WTC11 (cell line): ENCODE results near the gene AUP1. TPM values are rescaled to one million over a fixed set of nuclear protein-coding genes. Genes with fewer than 3 reads are reported as not detected.

Experiments used
- ATAC-seq: fragments of 200-7000 bp; cut with Tn5 transposase; 2 replicates; pipeline ENCODE4 v1.10.0; 2021; ENCODE audit warnings: mild to moderate bottlenecking, moderate library complexity
- CTCF ChIA-PET: fragments of 300-600 bp; sonication (Branson Sonifier 250); formaldehyde crosslinking; loops from one replicate; lab custom pipeline; 2021; ENCODE audit warnings: antibody characterized with exemption; lab: Charles Lee
- POLR2A ChIA-PET: fragments of 350-600 bp; sonication (Branson Sonifier 250); formaldehyde crosslinking; loops from one replicate; lab custom pipeline; 2021; ENCODE audit warnings: antibody characterized with exemption; lab: Charles Lee
- DNase-seq: peaks from one replicate; pipeline ENCODE4 v3.0.0; 2021; ENCODE audit warnings: low spot score
- H3K27ac Mint-ChIP-seq: 2 replicates; pipeline ENCODE4 v1.8.0; 2021; ENCODE audit warnings: mixed read lengths
- H3K27me3 Mint-ChIP-seq: 2 replicates; pipeline ENCODE4 v1.8.0; 2021; ENCODE audit warnings: low read depth, mild to moderate bottlenecking, moderate library complexity, mixed read lengths
- H3K36me3 Mint-ChIP-seq: 2 replicates; pipeline ENCODE4 v1.8.0; 2021; ENCODE audit warnings: mixed read lengths
- H3K4me1 Mint-ChIP-seq: 2 replicates; pipeline ENCODE4 v1.8.0; 2022; ENCODE audit warnings: mixed read lengths
- H3K4me3 Mint-ChIP-seq: 2 replicates; pipeline ENCODE4 v1.8.0; 2021; ENCODE audit warnings: mild to moderate bottlenecking, moderate library complexity, mixed read lengths
- H3K9me3 Mint-ChIP-seq: 2 replicates; pipeline ENCODE4 v1.8.0; 2021; ENCODE audit warnings: mixed read lengths
- CREB1 ChIP-seq: sonication (generic); formaldehyde crosslinking; IDR thresholded peaks from 2 replicates; pipeline ENCODE4 v1.8.0; 2023; ENCODE audit warnings: mild to moderate bottlenecking, missing genetic modification reagents
- CREM ChIP-seq: sonication (generic); formaldehyde crosslinking; IDR thresholded peaks from 2 replicates; pipeline ENCODE4 v1.8.1; 2022; ENCODE audit warnings: mild to moderate bottlenecking, missing genetic modification reagents, moderate library complexity
- ESRRA ChIP-seq: sonication (generic); formaldehyde crosslinking; IDR thresholded peaks from 2 replicates; pipeline ENCODE4 v1.8.1; 2022; ENCODE audit warnings: mild to moderate bottlenecking, missing genetic modification reagents, borderline replicate concordance
- FOXJ3 ChIP-seq: sonication (generic); formaldehyde crosslinking; IDR thresholded peaks from 2 replicates; pipeline ENCODE4 v1.9.0; 2021; ENCODE audit warnings: missing genetic modification reagents, mild to moderate bottlenecking, borderline replicate concordance
- HMGA2 ChIP-seq: fragments of 250-450 bp; sonication (Bioruptor Pico); IDR thresholded peaks from 2 replicates; pipeline ENCODE4 v1.4.0; 2021; ENCODE audit warnings: mild to moderate bottlenecking, moderate library complexity
- IRF2 ChIP-seq: sonication (generic); formaldehyde crosslinking; IDR thresholded peaks from 2 replicates; pipeline ENCODE4 v1.8.0; 2022; ENCODE audit warnings: low read depth, missing genetic modification reagents, borderline replicate concordance
- JAZF1 ChIP-seq: fragments of 250-450 bp; sonication (Bioruptor Pico); IDR thresholded peaks from 2 replicates; pipeline ENCODE4 v1.9.0; 2021; ENCODE audit warnings: moderate library complexity, mild to moderate bottlenecking, inconsistent platforms
- JUN ChIP-seq: sonication (generic); formaldehyde crosslinking; IDR thresholded peaks from 2 replicates; pipeline ENCODE4 v1.8.0; 2023; ENCODE audit warnings: mild to moderate bottlenecking, missing genetic modification reagents
- NR3C1 ChIP-seq: sonication (generic); formaldehyde crosslinking; conservative IDR thresholded peaks from 2 replicates; pipeline ENCODE4 v1.8.1; 2023; ENCODE audit warnings: low read depth, mild to moderate bottlenecking, missing genetic modification reagents
- OVOL2 ChIP-seq: fragments of 250-450 bp; sonication (Bioruptor Pico); IDR thresholded peaks from 2 replicates; pipeline ENCODE4 v1.9.0; 2021; ENCODE audit warnings: mild to moderate bottlenecking, borderline replicate concordance
- SOX15 ChIP-seq: fragments of 250-450 bp; sonication (Bioruptor Pico); IDR thresholded peaks from 2 replicates; pipeline ENCODE4 v1.9.0; 2021; ENCODE audit warnings: mild to moderate bottlenecking
- TEAD1 ChIP-seq: sonication (generic); formaldehyde crosslinking; IDR thresholded peaks from 2 replicates; pipeline ENCODE4 v1.8.0; 2022; ENCODE audit warnings: mild to moderate bottlenecking, missing genetic modification reagents
- ZBTB21 ChIP-seq: sonication (generic); formaldehyde crosslinking; IDR thresholded peaks from 2 replicates; pipeline ENCODE4 v1.8.1; 2023; ENCODE audit warnings: mild to moderate bottlenecking, missing genetic modification reagents, borderline replicate concordance
- ZNF121 ChIP-seq: sonication (generic); formaldehyde crosslinking; IDR thresholded peaks from 2 replicates; pipeline ENCODE4 v1.8.0; 2023; ENCODE audit warnings: missing genetic modification reagents
- ZNF219 ChIP-seq: sonication (generic); formaldehyde crosslinking; IDR thresholded peaks from 2 replicates; pipeline ENCODE4 v1.8.0; 2023; ENCODE audit warnings: missing genetic modification reagents, mild to moderate bottlenecking, borderline replicate concordance
- ZNF232 ChIP-seq: sonication (generic); formaldehyde crosslinking; IDR thresholded peaks from 2 replicates; pipeline ENCODE4 v1.8.0; 2022; ENCODE audit warnings: mild to moderate bottlenecking, missing genetic modification reagents
- total RNA-seq: library from RNA; stranded (reverse); gene quantifications from 3 replicates; pipeline ENCODE4 v1.2.3, GENCODE V29; 2021
- TF ChIP-seq, protein P1 (sequence below): fragments of 250-450 bp; sonication (Bioruptor Pico); IDR thresholded peaks from 2 replicates; pipeline ENCODE4 v1.9.0; 2021; ENCODE audit warnings: mild to moderate bottlenecking
- TF ChIP-seq, protein P2 (sequence below): fragments of 250-450 bp; sonication (Bioruptor Pico); conservative IDR thresholded peaks from 2 replicates; pipeline ENCODE4 v1.9.0; 2021; ENCODE audit warnings: mild to moderate bottlenecking
- TF ChIP-seq, protein P3 (sequence below): sonication (generic); formaldehyde crosslinking; conservative IDR thresholded peaks from 2 replicates; pipeline ENCODE4 v1.8.1; 2023; ENCODE audit warnings: mild to moderate bottlenecking, low read depth, missing genetic modification reagents, moderate library complexity
- TF ChIP-seq, protein P4 (sequence below): sonication (generic); formaldehyde crosslinking; IDR thresholded peaks from 2 replicates; pipeline ENCODE4 v1.8.0; 2022; ENCODE audit warnings: mild to moderate bottlenecking, missing genetic modification reagents
- TF ChIP-seq, protein P5 (sequence below): sonication (generic); formaldehyde crosslinking; IDR thresholded peaks from 2 replicates; pipeline ENCODE4 v1.8.1; 2023; ENCODE audit warnings: mild to moderate bottlenecking, moderate library complexity, missing genetic modification reagents
- TF ChIP-seq, protein P6 (sequence below): fragments of 250-450 bp; sonication (Bioruptor Pico); IDR thresholded peaks from 2 replicates; pipeline ENCODE4 v2.1.2; 2022; ENCODE audit warnings: mild to moderate bottlenecking, moderate library complexity
- TF ChIP-seq, protein P7 (sequence below): sonication (generic); formaldehyde crosslinking; IDR thresholded peaks from 2 replicates; pipeline ENCODE4 v1.8.1; 2023; ENCODE audit warnings: mild to moderate bottlenecking, missing genetic modification reagents
- TF ChIP-seq, protein P8 (sequence below): sonication (generic); formaldehyde crosslinking; conservative IDR thresholded peaks from 2 replicates; pipeline ENCODE4 v1.8.1; 2022; ENCODE audit warnings: mild to moderate bottlenecking, missing genetic modification reagents

Gene AUP1
- total RNA-seq, 1 experiment from 2014 or later = 84.9 TPM

DNA sequence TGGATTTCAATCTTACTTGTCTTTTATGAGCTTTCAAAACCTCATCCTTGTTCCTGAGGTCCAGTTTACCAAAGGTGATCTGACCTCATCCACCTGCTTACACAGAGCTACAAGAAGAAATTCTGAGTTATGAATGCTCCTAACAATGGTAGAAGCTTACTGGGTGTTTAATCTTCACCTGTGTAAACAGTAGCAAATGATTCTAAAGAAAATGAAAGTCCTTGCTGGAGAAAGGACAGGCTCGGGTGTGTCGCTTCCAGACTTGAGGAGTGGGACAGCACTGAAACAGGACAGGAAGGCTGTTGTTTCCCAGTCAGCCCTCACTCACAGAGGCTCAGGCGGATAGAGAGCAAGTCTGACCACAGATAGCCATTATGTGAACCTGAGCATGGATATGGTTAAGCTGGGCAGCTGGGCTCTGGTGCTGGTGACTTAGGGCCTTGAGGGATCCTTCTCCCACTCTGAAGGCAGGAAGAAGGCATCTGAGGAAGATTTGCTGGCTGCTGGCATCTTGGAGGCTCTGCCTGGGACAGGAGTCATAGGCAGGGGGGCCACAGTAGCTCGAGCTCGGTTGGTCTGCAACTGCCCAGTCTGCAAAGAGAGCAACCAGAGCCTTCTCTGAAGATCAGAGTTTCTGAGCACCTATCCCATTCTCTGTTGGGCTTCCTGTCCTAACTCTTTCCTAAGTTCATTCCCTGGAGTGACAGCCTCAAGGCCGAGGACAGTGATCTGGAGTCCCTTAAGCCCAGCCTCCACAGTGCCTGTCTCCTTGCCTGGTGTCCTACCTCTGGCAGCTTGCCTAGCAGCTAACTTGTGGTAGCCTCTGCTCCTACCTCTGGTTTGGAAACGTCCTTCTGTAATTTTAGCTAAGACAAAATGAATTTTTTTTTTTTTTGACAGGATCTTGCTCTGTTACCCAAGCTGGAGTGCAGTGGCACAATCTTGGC lies 29.1 kb upstream of the AUP1 start:
- H3K9me3 Mint-ChIP-seq = no peaks in the 10 kb centered on the region
- peaks cover 15% of the 10 kb centered on the region for H3K4me1 Mint-ChIP-seq
- peaks cover 66% of the 10 kb centered on the region for H3K27me3 Mint-ChIP-seq
- POLR2A ChIA-PET = interaction anchor here (1.0 kb wide), 1 partner anchor 59 kb away, joined by 3 read pairs; the partner anchor contains the start of gene LBX2
- DNase-seq (no peak), ATAC-seq (no peak)
- H3K27ac Mint-ChIP-seq = no peak overlapping the region
- TF ChIP-seq JUN (CRISPR knock-in tag) = no peak
- TF ChIP-seq CREM (CRISPR knock-in tag) = no peak
- TF ChIP-seq ZNF219 (CRISPR knock-in tag) = no peak
- TF ChIP-seq, protein P1, sequence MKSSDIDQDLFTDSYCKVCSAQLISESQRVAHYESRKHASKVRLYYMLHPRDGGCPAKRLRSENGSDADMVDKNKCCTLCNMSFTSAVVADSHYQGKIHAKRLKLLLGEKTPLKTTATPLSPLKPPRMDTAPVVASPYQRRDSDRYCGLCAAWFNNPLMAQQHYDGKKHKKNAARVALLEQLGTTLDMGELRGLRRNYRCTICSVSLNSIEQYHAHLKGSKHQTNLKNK (CRISPR knock-in tag) = no peak
- TF ChIP-seq, protein P2, sequence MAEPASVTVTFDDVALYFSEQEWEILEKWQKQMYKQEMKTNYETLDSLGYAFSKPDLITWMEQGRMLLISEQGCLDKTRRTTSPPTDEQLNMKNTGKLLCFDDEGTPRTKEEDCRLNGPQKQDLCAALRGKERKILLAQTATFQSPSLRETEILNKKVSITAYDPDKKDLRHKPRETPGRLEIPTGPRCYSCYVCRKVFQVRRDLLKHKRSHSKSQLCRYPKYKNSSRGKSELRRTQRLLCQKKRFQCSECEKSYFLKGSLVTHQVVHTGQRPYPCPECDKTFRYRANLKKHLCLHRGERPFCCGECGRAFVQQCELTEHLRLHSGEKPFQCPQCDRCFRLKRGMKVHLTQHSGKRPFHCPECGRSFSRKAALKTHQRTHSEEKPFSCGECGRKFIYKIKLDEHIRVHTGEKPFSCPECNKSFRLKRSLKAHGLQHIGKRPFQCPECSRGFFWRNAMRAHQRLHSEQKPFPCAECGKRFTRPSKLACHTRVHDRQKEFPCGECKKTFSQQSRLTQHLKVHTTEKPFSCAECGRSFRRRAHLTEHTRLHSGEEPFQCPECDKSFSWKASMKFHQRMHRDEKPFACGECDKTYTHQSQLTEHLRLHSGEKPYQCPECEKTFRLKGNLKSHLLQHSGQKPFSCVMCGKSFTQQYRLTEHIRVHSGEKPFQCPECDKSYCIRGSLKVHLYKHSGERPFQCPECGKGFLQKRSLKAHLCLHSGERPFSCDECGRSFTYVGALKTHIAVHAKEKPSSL = no peak
- no peak for TF ChIP-seq SOX15 (CRISPR knock-in tag)
- no peak for TF ChIP-seq FOXJ3 (CRISPR knock-in tag)
- TF ChIP-seq, protein P3, sequence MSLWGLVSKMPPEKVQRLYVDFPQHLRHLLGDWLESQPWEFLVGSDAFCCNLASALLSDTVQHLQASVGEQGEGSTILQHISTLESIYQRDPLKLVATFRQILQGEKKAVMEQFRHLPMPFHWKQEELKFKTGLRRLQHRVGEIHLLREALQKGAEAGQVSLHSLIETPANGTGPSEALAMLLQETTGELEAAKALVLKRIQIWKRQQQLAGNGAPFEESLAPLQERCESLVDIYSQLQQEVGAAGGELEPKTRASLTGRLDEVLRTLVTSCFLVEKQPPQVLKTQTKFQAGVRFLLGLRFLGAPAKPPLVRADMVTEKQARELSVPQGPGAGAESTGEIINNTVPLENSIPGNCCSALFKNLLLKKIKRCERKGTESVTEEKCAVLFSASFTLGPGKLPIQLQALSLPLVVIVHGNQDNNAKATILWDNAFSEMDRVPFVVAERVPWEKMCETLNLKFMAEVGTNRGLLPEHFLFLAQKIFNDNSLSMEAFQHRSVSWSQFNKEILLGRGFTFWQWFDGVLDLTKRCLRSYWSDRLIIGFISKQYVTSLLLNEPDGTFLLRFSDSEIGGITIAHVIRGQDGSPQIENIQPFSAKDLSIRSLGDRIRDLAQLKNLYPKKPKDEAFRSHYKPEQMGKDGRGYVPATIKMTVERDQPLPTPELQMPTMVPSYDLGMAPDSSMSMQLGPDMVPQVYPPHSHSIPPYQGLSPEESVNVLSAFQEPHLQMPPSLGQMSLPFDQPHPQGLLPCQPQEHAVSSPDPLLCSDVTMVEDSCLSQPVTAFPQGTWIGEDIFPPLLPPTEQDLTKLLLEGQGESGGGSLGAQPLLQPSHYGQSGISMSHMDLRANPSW = no peak
- TF ChIP-seq ESRRA (CRISPR knock-in tag) = no peak
- H3K4me3 Mint-ChIP-seq = no peak overlapping the region
- no peaks in the 10 kb centered on the region for H3K36me3 Mint-ChIP-seq
- CTCF ChIA-PET = interaction anchor here (0.6 kb wide), 1 partner anchor 13 kb away, joined by 3 read pairs; no protein-coding TSS in a partner anchor

DNA sequence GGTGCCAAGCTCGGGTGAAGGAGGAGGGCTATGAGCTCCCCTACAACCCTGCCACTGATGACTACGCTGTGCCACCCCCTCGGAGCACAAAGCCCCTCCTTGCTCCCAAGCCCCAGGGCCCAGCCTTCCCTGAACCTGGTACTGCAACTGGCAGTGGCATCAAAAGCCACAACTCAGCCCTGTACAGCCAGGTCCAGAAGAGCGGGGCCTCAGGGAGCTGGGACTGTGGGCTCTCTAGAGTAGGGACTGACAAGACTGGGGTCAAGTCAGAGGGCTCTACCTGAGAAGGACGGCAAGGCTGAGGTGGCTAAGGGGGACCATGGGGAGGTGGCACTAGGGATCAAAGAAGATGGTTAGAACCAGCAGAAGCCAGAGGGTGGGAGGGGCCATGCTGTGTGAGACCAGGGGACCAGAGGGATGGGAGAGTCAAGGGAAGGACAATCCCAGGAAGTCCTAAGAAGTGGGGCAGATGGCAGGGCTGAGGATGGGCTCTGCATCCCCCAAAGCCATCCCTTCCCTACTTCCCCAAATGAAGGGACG lies 27.4 kb upstream of the AUP1 start:
- CTCF ChIA-PET = no interaction called here
- H3K9me3 Mint-ChIP-seq = no peaks in the 10 kb centered on the region
- ATAC-seq (no peak), DNase-seq (no peak)
- no peak overlapping the region for H3K27ac Mint-ChIP-seq
- peaks cover 64% of the 10 kb centered on the region for H3K27me3 Mint-ChIP-seq
- no peak overlapping the region for H3K4me3 Mint-ChIP-seq
- POLR2A ChIA-PET = no interaction called here
- TF ChIP-seq ZNF232 = no peak
- TF ChIP-seq JAZF1 = no peak
- TF ChIP-seq, protein P4, sequence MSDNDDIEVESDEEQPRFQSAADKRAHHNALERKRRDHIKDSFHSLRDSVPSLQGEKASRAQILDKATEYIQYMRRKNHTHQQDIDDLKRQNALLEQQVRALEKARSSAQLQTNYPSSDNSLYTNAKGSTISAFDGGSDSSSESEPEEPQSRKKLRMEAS = no peak
- TF ChIP-seq, protein P5, sequence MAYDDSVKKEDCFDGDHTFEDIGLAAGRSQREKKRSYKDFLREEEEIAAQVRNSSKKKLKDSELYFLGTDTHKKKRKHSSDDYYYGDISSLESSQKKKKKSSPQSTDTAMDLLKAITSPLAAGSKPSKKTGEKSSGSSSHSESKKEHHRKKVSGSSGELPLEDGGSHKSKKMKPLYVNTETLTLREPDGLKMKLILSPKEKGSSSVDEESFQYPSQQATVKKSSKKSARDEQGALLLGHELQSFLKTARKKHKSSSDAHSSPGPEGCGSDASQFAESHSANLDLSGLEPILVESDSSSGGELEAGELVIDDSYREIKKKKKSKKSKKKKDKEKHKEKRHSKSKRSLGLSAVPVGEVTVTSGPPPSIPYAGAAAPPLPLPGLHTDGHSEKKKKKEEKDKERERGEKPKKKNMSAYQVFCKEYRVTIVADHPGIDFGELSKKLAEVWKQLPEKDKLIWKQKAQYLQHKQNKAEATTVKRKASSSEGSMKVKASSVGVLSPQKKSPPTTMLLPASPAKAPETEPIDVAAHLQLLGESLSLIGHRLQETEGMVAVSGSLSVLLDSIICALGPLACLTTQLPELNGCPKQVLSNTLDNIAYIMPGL (CRISPR knock-in tag) = no peak
- TF ChIP-seq NR3C1 (CRISPR knock-in tag) = no peak
- TF ChIP-seq, protein P6, sequence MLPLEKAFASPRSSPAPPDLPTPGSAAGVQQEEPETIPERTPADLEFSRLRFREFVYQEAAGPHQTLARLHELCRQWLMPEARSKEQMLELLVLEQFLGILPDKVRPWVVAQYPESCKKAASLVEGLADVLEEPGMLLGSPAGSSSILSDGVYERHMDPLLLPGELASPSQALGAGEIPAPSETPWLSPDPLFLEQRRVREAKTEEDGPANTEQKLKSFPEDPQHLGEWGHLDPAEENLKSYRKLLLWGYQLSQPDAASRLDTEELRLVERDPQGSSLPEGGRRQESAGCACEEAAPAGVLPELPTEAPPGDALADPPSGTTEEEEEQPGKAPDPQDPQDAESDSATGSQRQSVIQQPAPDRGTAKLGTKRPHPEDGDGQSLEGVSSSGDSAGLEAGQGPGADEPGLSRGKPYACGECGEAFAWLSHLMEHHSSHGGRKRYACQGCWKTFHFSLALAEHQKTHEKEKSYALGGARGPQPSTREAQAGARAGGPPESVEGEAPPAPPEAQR = no peak
- no peak for TF ChIP-seq ZBTB21
- TF ChIP-seq TEAD1 (CRISPR knock-in tag) = no peak
- no peak for TF ChIP-seq CREB1 (CRISPR knock-in tag)
- TF ChIP-seq, protein P7, sequence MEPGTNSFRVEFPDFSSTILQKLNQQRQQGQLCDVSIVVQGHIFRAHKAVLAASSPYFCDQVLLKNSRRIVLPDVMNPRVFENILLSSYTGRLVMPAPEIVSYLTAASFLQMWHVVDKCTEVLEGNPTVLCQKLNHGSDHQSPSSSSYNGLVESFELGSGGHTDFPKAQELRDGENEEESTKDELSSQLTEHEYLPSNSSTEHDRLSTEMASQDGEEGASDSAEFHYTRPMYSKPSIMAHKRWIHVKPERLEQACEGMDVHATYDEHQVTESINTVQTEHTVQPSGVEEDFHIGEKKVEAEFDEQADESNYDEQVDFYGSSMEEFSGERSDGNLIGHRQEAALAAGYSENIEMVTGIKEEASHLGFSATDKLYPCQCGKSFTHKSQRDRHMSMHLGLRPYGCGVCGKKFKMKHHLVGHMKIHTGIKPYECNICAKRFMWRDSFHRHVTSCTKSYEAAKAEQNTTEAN (CRISPR knock-in tag) = no peak
- TF ChIP-seq, protein P8, sequence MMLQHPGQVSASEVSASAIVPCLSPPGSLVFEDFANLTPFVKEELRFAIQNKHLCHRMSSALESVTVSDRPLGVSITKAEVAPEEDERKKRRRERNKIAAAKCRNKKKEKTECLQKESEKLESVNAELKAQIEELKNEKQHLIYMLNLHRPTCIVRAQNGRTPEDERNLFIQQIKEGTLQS = no peak
- TF ChIP-seq OVOL2 (CRISPR knock-in tag) = no peak
- no peak for TF ChIP-seq HMGA2 (CRISPR knock-in tag)
- no peak for TF ChIP-seq ZNF121 (CRISPR knock-in tag)
- no peak for TF ChIP-seq IRF2 (CRISPR knock-in tag)
- TF ChIP-seq, all 79 proteins: peak for 0
- Mint-ChIP-seq H3K4me1 (peaks cover 23% of the 10 kb centered on the region), H3K36me3 (no peaks in the 10 kb centered on the region)
